ENCODE measurements around the gene FAM234A.
"Not testable (repeated sequence)": the region's sequence is repeated elsewhere in the genome, so short reads cannot be mapped to it uniquely, and the experiment has no call there.

The FAM234A gene

GRCh38 chr16:203246-203645, 31.4 kb upstream of the FAM234A start:
- H3K4me3 ChIP-seq (ENCODE audit: low read depth, low read length): no peak overlapping the region
- no peak overlapping the region for H3K27ac ChIP-seq
- TF ChIP-seq, protein P1, sequence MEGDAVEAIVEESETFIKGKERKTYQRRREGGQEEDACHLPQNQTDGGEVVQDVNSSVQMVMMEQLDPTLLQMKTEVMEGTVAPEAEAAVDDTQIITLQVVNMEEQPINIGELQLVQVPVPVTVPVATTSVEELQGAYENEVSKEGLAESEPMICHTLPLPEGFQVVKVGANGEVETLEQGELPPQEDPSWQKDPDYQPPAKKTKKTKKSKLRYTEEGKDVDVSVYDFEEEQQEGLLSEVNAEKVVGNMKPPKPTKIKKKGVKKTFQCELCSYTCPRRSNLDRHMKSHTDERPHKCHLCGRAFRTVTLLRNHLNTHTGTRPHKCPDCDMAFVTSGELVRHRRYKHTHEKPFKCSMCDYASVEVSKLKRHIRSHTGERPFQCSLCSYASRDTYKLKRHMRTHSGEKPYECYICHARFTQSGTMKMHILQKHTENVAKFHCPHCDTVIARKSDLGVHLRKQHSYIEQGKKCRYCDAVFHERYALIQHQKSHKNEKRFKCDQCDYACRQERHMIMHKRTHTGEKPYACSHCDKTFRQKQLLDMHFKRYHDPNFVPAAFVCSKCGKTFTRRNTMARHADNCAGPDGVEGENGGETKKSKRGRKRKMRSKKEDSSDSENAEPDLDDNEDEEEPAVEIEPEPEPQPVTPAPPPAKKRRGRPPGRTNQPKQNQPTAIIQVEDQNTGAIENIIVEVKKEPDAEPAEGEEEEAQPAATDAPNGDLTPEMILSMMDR (IDR thresholded peaks at IDR 0.05; ENCODE audit: low read depth, low read length): no peak
- H3K27me3 ChIP-seq (ENCODE audit: insufficient read depth, low read depth, severe bottlenecking): no peaks in the 10 kb centered on the region
- no peaks in the 10 kb centered on the region for H3K9me3 ChIP-seq (ENCODE audit: severe bottlenecking)
- DNase-seq: no peak
- peaks cover 84% of the 10 kb centered on the region for H3K36me3 ChIP-seq

DNA sequence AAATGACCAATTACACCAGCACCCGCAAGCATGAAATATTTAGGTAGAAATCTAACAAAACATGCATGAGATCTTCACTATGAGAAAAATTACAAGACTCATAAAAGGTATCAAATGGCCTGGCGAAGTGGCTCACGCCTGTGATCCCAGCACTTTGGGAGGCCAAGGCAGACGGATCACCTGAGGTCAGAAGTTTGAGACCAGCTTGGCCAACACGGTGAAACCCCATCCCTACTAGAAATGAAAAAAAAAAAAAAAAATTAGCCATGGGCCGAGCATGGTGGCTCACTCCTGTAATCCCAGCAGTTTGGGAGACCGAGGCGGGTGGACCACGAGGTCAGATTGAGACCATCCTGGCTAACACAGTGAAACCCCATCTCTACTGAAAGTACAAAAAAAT, 30.6 kb upstream of the FAM234A start:
- H3K9me3 ChIP-seq (ENCODE audit: severe bottlenecking); DNase-seq; H3K27ac ChIP-seq; H3K4me3 ChIP-seq (ENCODE audit: low read depth, low read length); H3K27me3 ChIP-seq (ENCODE audit: insufficient read depth, low read depth, severe bottlenecking): not testable (repeated sequence)
- H3K36me3 ChIP-seq: peaks cover 84% of the 10 kb centered on the region

GRCh38 chr16:209359-209758, 25.3 kb upstream of the FAM234A start:
- not testable (repeated sequence) for H3K4me3 ChIP-seq (ENCODE audit: low read depth, low read length); H3K27ac ChIP-seq; H3K27me3 ChIP-seq (ENCODE audit: insufficient read depth, low read depth, severe bottlenecking); DNase-seq; H3K9me3 ChIP-seq (ENCODE audit: severe bottlenecking)
- peaks cover 95% of the 10 kb centered on the region for H3K36me3 ChIP-seq

GRCh38 chr16:211631-212180, 22.9 kb upstream of the FAM234A start:
- H3K36me3 ChIP-seq: peaks cover 95% of the 10 kb centered on the region

GRCh38 chr16:212999-213398, 21.6 kb upstream of the FAM234A start:
- no peaks in the 10 kb centered on the region for H3K9me3 ChIP-seq (ENCODE audit: severe bottlenecking)
- H3K4me3 ChIP-seq (ENCODE audit: low read depth, low read length): no peak overlapping the region
- H3K27ac ChIP-seq: no peak overlapping the region
- TF ChIP-seq, protein P1 (IDR thresholded peaks at IDR 0.05; ENCODE audit: low read depth, low read length): no peak
- H3K27me3 ChIP-seq (ENCODE audit: insufficient read depth, low read depth, severe bottlenecking): no peaks in the 10 kb centered on the region
- H3K36me3 ChIP-seq: peaks cover 96% of the 10 kb centered on the region
- no peak for DNase-seq

More at GRCh38 chr16:211631-212180, 22.9 kb upstream of the FAM234A start:
- not testable (repeated sequence) for DNase-seq; H3K4me3 ChIP-seq (ENCODE audit: low read depth, low read length); H3K27ac ChIP-seq; H3K27me3 ChIP-seq (ENCODE audit: insufficient read depth, low read depth, severe bottlenecking); H3K9me3 ChIP-seq (ENCODE audit: severe bottlenecking)

- TF ChIP-seq, protein P1 (IDR thresholded peaks at IDR 0.05; ENCODE audit: low read depth, low read length): no peak
- no peaks in the 10 kb centered on the region for H3K27me3 ChIP-seq (ENCODE audit: insufficient read depth, low read depth, severe bottlenecking)
- H3K36me3 ChIP-seq: peaks cover 94% of the 10 kb centered on the region
- H3K27ac ChIP-seq: no peak overlapping the region
- H3K4me3 ChIP-seq (ENCODE audit: low read depth, low read length): no peak overlapping the region
- no peaks in the 10 kb centered on the region for H3K9me3 ChIP-seq (ENCODE audit: severe bottlenecking)
- no peak for DNase-seq
Measured at GRCh38 chr16:220021-220420, 14.6 kb upstream of the FAM234A start.

- peaks cover 57% of the 10 kb centered on the region for H3K36me3 ChIP-seq
- peak overlapping the region; percentile 100 for H3K27ac ChIP-seq
- H3K4me3 ChIP-seq (ENCODE audit: low read depth, low read length): peak overlapping the region; percentile 65
- no peaks in the 10 kb centered on the region for H3K9me3 ChIP-seq (ENCODE audit: severe bottlenecking)
- no peaks in the 10 kb centered on the region for H3K27me3 ChIP-seq (ENCODE audit: insufficient read depth, low read depth, severe bottlenecking)
- peak; percentile 25 for DNase-seq
- TF ChIP-seq, protein P1 (IDR thresholded peaks at IDR 0.05; ENCODE audit: low read depth, low read length): no peak
Measured at GRCh38 chr16:228151-228851, 6.3 kb upstream of the FAM234A start.

Measured in WERI-Rb-1 (cell line).